KOPT-K1 (cell line): ENCODE results near the gene ADAM17.

ENCODE experiments used
- H3K27ac ChIP-seq: fragments of 200-600 bp; sonication (generic); 2 replicates; pipeline ENCODE4 v1.5.1; 2016; ENCODE audit warnings: antibody characterized with exemption, mild to moderate bottlenecking, low read depth, low read length; ENCODE audit not compliant: poor library complexity, severe bottlenecking
- H3K36me3 ChIP-seq: fragments of 200-600 bp; sonication (generic); 2 replicates; pipeline ENCODE4 v1.5.1; 2017; ENCODE audit warnings: antibody characterized with exemption, mild to moderate bottlenecking, low read length, moderate library complexity; ENCODE audit not compliant: insufficient read depth
- H3K9me3 ChIP-seq: fragments of 200-600 bp; sonication (generic); 2 replicates; pipeline ENCODE4 v1.5.1; 2017; ENCODE audit warnings: antibody characterized with exemption, low read length, mild to moderate bottlenecking; ENCODE audit not compliant: insufficient read depth, poor library complexity, severe bottlenecking

The ADAM17 gene

DNA sequence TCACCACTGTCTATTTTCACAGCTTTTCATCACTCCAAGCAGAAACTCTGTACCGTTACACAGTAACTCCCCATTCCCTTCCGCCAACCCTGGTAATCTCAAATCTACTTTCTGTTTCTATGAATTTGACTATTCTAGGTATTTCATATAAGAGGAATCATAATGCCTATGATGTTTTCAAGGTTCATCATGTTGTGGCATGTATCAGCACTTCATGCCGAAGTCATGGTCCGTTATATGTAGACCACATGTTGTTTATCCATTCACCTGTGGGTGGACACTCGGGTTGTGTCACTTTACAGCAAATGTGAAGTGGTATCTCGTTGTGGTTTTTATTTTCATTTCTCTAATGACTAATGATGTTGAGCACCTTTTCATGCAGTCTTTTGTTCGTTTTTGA is 110.5 kb downstream of the ADAM17 start:
- Histone ChIP-seq H3K36me3 (peaks cover 87% of the 10 kb centered on the region), H3K27ac (no peak overlapping the region)

DNA sequence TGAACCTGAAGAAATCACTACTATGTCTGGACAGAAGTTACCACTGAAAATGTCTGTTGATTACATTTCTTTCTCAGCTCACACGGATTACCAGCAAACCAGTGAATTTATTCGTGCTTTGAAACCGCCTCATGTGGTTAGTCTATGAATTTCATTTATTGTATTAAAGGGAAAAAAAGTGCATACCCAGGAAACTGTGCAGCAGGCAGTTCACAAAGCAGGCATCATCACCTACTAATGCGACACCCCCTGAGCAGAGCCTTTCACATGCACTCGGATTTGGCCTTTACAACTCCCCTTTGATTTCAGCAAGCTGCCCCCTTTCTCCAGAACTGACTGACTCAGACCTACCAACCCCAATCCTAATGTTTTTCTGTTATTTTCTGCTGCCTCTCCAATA is 112.1 kb downstream of the ADAM17 start:
- Histone ChIP-seq H3K9me3 (no peaks in the 10 kb centered on the region), H3K36me3 (peaks cover 89% of the 10 kb centered on the region), H3K27ac (no peak overlapping the region)

More for the DNA sequence above, 110.5 kb downstream of the ADAM17 start:
- H3K9me3 ChIP-seq = no peaks in the 10 kb centered on the region

DNA sequence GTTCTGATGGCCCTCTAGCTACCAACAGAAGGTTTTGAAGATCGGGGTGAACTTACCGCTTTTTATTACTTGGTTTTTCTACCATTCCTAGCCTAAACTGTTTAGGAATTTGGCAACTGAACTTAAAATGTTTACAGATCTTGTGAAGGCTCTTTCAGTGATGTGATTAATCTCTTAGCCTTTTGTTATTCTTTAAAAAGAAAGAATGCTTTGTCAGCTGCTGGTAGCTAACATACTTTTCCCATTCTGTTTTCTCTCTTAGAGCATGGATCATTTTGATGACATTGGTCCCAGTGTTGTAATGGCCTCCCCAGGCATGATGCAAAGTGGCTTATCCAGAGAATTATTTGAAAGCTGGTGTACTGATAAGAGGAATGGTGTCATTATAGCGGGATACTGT is 114.1 kb downstream of the ADAM17 start:
- Histone ChIP-seq H3K9me3 (no peaks in the 10 kb centered on the region), H3K36me3 (peaks cover 92% of the 10 kb centered on the region), H3K27ac (no peak overlapping the region)

GRCh38 chr2:9440058-9440727 is 115.4 kb downstream of the ADAM17 start:
- peaks cover 96% of the 10 kb centered on the region for H3K36me3 ChIP-seq
- no peaks in the 10 kb centered on the region for H3K9me3 ChIP-seq
- H3K27ac ChIP-seq = no peak overlapping the region

- Histone ChIP-seq H3K27ac (no peak overlapping the region), H3K36me3 (peaks cover 96% of the 10 kb centered on the region), H3K9me3 (no peaks in the 10 kb centered on the region)
Measured at GRCh38 chr2:9439536-9439935, 116.1 kb downstream of the ADAM17 start.
